Activated naive CD8-positive, alpha-beta T cell (primary cell): ENCODE measurements around the gene TEX10.
A peak's percentile ranks its signal among the peaks of the same experiment; 100 is the strongest.
"Not testable (repeated sequence)": the region's sequence is repeated elsewhere in the genome, so short reads cannot be mapped to it uniquely, and the experiment has no call there.

ENCODE experiments used
- H3K27ac Mint-ChIP-seq: one replicate; pipeline ENCODE4 v1.8.0; 2021; ENCODE audit warnings: mixed read lengths
- H3K27me3 Mint-ChIP-seq: one replicate; pipeline ENCODE4 v1.8.0; 2021; ENCODE audit warnings: mixed read lengths
- H3K36me3 Mint-ChIP-seq: one replicate; pipeline ENCODE4 v1.8.0; 2021; ENCODE audit warnings: mixed read lengths
- H3K4me1 Mint-ChIP-seq: one replicate; pipeline ENCODE4 v1.8.0; 2021; ENCODE audit warnings: low read depth, mixed read lengths
- H3K4me3 Mint-ChIP-seq: one replicate; pipeline ENCODE4 v1.8.0; 2021; ENCODE audit warnings: mild to moderate bottlenecking, mixed read lengths
- H3K9me3 Mint-ChIP-seq: one replicate; pipeline ENCODE4 v1.8.0; 2021; ENCODE audit warnings: low read depth, mixed read lengths

The TEX10 gene

DNA sequence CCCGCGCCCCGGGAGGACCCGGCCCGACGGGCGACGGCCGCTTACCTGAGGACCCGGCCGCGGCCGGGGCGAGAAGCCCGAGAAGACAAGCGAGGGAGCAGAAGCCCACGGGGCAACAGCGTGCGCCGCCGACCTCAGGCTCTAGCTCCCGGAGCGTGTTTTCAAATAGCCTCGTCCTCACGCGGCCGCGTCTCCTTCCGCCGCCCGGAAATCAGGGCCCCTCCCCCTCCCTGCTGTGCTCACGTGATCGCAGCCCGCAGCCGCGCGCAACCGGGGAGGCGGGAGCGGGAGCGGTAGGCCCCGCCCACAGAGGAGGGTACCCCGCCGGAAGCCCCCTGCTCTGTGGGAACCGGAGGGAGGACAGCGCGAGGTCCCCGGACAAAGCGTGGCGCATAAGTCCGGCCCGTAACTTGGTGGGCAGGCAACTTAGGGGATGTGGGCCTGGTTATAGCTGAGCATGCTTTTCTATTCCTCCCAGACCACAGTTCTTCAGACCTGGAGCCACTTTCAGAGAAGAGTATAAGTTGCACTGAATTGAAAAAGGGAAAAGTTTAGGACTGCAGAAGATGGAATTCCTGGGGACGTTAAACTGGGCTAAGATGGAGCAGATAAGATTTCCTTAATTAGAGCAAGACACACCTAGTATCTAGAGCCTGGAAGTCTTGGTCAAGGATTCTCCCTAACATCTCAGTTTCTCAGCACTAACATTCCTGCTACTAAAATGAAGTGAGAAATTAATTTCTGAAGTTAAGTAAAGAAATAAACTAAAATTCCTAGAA is at the start of gene TEX10:
TEX10 (minus strand) TSS at position 216 of the 779 bp plus-strand sequence. CDS start 3,579 bp downstream, outside the sequence.
- no peaks in the 10 kb centered on the region for H3K27me3 Mint-ChIP-seq
- H3K9me3 Mint-ChIP-seq: peaks cover 6% of the 10 kb centered on the region
- H3K36me3 Mint-ChIP-seq: peaks cover 16% of the 10 kb centered on the region
- peak within 1 kb of the TSS; percentile 84 for H3K27ac Mint-ChIP-seq
- peak within 1 kb of the TSS; percentile 97 for H3K4me3 Mint-ChIP-seq
- H3K4me1 Mint-ChIP-seq: peaks cover 47% of the 10 kb centered on the region

DNA sequence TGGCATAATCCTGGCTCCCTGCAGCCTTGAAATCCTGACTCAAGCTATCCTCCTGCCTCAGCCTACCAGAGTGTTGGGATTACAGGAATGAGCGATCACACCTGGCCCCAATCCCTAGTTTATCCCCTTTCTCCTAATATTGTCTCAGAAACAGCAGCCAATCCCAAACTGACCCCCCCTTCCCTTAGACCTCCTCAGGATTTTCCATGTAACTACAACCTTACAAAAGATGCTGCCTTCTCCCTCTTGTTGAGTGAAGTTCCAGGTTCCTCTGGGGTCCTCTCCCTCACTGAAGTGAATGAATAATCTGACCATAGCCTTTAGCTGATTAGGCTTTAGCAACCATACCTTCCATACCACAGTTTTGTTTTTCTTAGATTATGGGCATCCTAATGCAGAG is 48.3 kb upstream of the TEX10 start:
- Mint-ChIP-seq H3K27me3 (peaks cover 2% of the 10 kb centered on the region), H3K36me3 (no peaks in the 10 kb centered on the region), H3K4me1 (no peaks in the 10 kb centered on the region), H3K9me3 (no peaks in the 10 kb centered on the region), H3K4me3 (no peak overlapping the region), H3K27ac (no peak overlapping the region)

GRCh38 chr9:100397529-100398266 is 45.0 kb upstream of the TEX10 start:
- Mint-ChIP-seq H3K4me1 (no peaks in the 10 kb centered on the region), H3K36me3 (no peaks in the 10 kb centered on the region), H3K4me3 (no peak overlapping the region), H3K27me3 (no peaks in the 10 kb centered on the region), H3K27ac (no peak overlapping the region), H3K9me3 (no peaks in the 10 kb centered on the region)

- H3K9me3 Mint-ChIP-seq: no peaks in the 10 kb centered on the region
- no peak overlapping the region for H3K4me3 Mint-ChIP-seq
- H3K27ac Mint-ChIP-seq: no peak overlapping the region
- H3K36me3 Mint-ChIP-seq: peaks cover under 1% of the 10 kb centered on the region
- H3K4me1 Mint-ChIP-seq: no peaks in the 10 kb centered on the region
- no peaks in the 10 kb centered on the region for H3K27me3 Mint-ChIP-seq
Measured at GRCh38 chr9:100396769-100397168, 44.0 kb upstream of the TEX10 start.

- H3K4me1 Mint-ChIP-seq: no peaks in the 10 kb centered on the region
- peaks cover 3% of the 10 kb centered on the region for H3K36me3 Mint-ChIP-seq
- H3K4me3 Mint-ChIP-seq: no peak overlapping the region
- no peak overlapping the region for H3K27ac Mint-ChIP-seq
- H3K9me3 Mint-ChIP-seq: no peaks in the 10 kb centered on the region
- H3K27me3 Mint-ChIP-seq: no peaks in the 10 kb centered on the region
Measured at GRCh38 chr9:100394816-100395215, 42.1 kb upstream of the TEX10 start.

DNA sequence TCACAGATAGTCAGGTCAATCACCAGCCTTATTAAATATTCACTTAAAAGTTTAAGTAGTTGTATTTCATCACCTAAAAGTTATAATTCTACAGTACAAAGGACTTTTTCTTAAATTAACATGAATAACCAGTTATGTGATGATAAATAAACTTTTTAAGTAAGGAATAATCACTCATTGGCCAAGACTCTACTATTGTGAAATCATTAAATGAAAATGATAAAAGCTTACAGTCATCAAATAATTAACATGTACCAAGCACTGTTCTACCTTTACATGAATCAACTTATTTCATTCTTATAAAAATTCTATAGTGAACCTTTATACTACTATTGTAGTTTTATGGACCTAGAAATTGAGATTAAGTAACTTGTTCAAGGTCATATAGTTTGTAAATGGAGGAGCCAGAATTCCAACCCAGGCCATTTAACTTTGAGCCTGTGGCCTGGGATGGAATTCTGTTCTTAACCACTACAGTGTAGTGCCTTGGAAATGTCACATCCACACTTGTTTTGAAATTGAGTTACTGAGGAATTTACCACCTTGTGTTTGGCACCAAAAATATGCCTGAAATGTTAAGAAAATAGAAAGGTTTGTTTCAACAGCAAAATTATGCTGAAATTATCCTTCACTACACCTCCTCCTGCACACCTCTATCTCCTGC is 41.4 kb upstream of the TEX10 start:
- Mint-ChIP-seq H3K27ac (no peak overlapping the region), H3K27me3 (no peaks in the 10 kb centered on the region), H3K4me1 (no peaks in the 10 kb centered on the region), H3K4me3 (no peak overlapping the region), H3K36me3 (peaks cover 3% of the 10 kb centered on the region), H3K9me3 (no peaks in the 10 kb centered on the region)

DNA sequence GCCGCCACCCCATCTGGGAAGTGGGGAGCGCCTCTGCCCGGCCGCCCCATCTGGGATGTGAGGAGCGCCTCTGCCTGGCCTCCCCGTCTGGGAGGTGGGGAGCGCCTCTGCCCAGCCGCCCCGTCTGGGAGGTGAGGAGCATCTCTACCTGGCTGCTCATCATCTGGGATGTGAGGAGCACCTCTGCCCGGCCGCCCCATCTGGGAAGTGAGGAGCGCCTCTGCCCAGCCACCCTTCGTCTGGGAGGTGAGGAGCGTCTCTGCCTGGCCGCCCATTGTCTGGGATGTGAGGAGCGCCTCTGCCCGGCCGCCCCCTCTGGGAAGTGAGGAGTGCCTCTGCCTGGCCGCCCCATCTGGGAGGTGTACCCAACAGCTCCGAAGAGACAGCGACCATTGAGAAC is 40.2 kb upstream of the TEX10 start:
- H3K4me1 Mint-ChIP-seq, H3K9me3 Mint-ChIP-seq, H3K27me3 Mint-ChIP-seq, H3K36me3 Mint-ChIP-seq, H3K27ac Mint-ChIP-seq, H3K4me3 Mint-ChIP-seq: not testable (repeated sequence)

DNA sequence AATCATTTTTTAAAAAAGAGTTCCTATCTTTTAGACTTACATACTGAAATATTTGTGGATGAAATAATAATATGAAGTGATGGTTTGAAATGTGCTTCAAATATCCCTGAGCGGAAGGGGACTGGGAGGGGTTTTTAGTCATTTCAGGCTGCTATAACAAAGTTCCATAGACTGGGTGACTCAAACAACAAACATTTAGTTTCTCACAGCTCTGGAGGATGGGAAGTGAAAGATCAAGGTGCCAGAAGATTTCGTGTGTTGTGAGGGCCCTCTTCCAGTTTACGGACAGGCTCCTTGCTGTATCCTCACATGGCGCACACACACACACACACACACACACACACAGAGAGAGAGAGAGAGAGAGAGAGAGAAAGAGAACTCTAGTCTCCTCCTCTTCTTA is 27.1 kb upstream of the TEX10 start:
- H3K27me3 Mint-ChIP-seq: no peaks in the 10 kb centered on the region

DNA sequence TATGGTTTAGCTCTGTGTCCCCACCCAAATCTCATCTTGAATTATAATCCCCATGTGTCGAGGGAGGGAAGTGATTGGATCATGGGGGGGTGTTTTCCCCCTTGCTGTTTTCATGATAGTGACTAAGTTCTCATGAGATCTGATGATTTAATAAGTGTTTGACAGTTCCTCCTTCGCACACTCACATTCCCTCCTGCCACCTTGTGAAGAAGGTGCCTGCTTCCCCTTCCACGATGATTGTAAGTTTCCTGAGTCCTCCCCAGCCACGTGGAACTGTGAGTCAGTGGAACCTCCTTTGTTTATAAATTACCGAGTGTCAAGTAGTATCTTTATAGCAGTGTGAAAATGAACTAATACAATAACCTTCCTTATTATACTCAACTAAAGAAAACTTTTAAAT is 24.3 kb upstream of the TEX10 start:
- H3K4me3 Mint-ChIP-seq: no peak overlapping the region
- no peaks in the 10 kb centered on the region for H3K9me3 Mint-ChIP-seq
- peaks cover under 1% of the 10 kb centered on the region for H3K36me3 Mint-ChIP-seq
- no peak overlapping the region for H3K27ac Mint-ChIP-seq
- no peaks in the 10 kb centered on the region for H3K27me3 Mint-ChIP-seq
- H3K4me1 Mint-ChIP-seq: no peaks in the 10 kb centered on the region

More for the DNA sequence above, 27.1 kb upstream of the TEX10 start:
- H3K4me1 Mint-ChIP-seq: no peaks in the 10 kb centered on the region
- no peak overlapping the region for H3K27ac Mint-ChIP-seq
- peaks cover 10% of the 10 kb centered on the region for H3K9me3 Mint-ChIP-seq
- peaks cover 12% of the 10 kb centered on the region for H3K36me3 Mint-ChIP-seq
- H3K4me3 Mint-ChIP-seq: no peak overlapping the region

- H3K4me3 Mint-ChIP-seq: no peak overlapping the region
- no peaks in the 10 kb centered on the region for H3K27me3 Mint-ChIP-seq
- peaks cover 3% of the 10 kb centered on the region for H3K36me3 Mint-ChIP-seq
- no peaks in the 10 kb centered on the region for H3K4me1 Mint-ChIP-seq
- H3K9me3 Mint-ChIP-seq: no peaks in the 10 kb centered on the region
- no peak overlapping the region for H3K27ac Mint-ChIP-seq
Measured at GRCh38 chr9:100375658-100376057, 22.9 kb upstream of the TEX10 start.

DNA sequence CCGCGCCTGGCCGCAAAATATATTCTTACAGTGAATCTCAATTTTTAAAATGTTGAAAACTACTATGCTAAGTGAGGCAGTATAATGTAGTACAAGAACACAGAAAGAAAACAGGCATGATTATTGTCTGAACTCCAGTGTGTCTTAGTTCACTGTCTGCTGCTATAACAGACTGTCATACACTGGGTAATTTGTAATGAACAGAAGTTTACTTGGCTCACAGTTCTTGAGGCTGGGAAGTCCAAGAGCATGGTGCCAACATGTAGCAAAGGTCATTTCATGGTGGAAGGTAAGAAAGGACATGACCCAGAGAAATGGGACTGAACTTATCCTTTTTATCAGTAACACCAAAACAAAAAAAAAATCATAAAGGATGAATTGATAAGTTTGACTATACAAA is 19.9 kb upstream of the TEX10 start:
- H3K27ac Mint-ChIP-seq: no peak overlapping the region
- peaks cover 5% of the 10 kb centered on the region for H3K9me3 Mint-ChIP-seq
- H3K4me3 Mint-ChIP-seq: no peak overlapping the region
- H3K36me3 Mint-ChIP-seq: peaks cover 11% of the 10 kb centered on the region
- no peaks in the 10 kb centered on the region for H3K27me3 Mint-ChIP-seq
- H3K4me1 Mint-ChIP-seq: no peaks in the 10 kb centered on the region

- Mint-ChIP-seq H3K27ac (no peak overlapping the region), H3K36me3 (peaks cover 13% of the 10 kb centered on the region), H3K4me1 (no peaks in the 10 kb centered on the region), H3K9me3 (peaks cover 5% of the 10 kb centered on the region), H3K27me3 (no peaks in the 10 kb centered on the region), H3K4me3 (no peak overlapping the region)
Measured at GRCh38 chr9:100370064-100370723, 17.5 kb upstream of the TEX10 start.

DNA sequence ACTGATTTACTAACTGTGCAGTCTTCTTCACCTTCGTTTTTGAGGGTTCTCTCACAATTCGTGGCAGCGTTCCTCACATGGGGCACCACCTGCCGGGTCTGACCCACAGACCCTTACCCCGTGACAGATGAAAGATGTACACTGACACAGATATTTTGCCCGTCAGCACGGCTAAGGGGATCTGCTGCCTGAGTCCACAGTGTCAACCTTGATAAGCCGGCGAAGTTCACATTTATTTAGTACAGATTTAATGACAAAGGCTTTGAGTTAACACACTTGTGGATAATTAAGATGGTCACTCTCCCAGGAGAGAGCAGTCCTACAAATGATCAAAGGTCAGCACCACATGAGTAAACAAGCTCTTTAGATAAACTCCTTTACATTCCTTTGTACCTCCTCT is 15.9 kb upstream of the TEX10 start:
- H3K36me3 Mint-ChIP-seq: peaks cover 20% of the 10 kb centered on the region
- H3K9me3 Mint-ChIP-seq: peaks cover 5% of the 10 kb centered on the region
- no peak overlapping the region for H3K4me3 Mint-ChIP-seq
- H3K27ac Mint-ChIP-seq: no peak overlapping the region
- no peaks in the 10 kb centered on the region for H3K4me1 Mint-ChIP-seq
- no peaks in the 10 kb centered on the region for H3K27me3 Mint-ChIP-seq

- H3K27me3 Mint-ChIP-seq: no peaks in the 10 kb centered on the region
- peaks cover 23% of the 10 kb centered on the region for H3K36me3 Mint-ChIP-seq
- H3K9me3 Mint-ChIP-seq: peaks cover 5% of the 10 kb centered on the region
- no peaks in the 10 kb centered on the region for H3K4me1 Mint-ChIP-seq
- no peak overlapping the region for H3K4me3 Mint-ChIP-seq
- H3K27ac Mint-ChIP-seq: no peak overlapping the region
Measured at GRCh38 chr9:100366121-100366520, 13.4 kb upstream of the TEX10 start.

GRCh38 chr9:100364013-100364412 is 11.3 kb upstream of the TEX10 start:
- no peaks in the 10 kb centered on the region for H3K27me3 Mint-ChIP-seq
- peaks cover 3% of the 10 kb centered on the region for H3K9me3 Mint-ChIP-seq
- H3K4me3 Mint-ChIP-seq: no peak overlapping the region
- no peaks in the 10 kb centered on the region for H3K4me1 Mint-ChIP-seq
- peaks cover 22% of the 10 kb centered on the region for H3K36me3 Mint-ChIP-seq
- no peak overlapping the region for H3K27ac Mint-ChIP-seq
